Mesothelial cell of epicardium (in vitro differentiated cells): ENCODE data around the gene PHLDB3. TPM values are rescaled to one million over a fixed set of nuclear protein-coding genes. Genes with fewer than 3 reads are reported as not detected.

Source experiments
- DNase-seq, 2 experiments: peaks; one replicate each; pipeline ENCODE4 v3.0.0; 2021; ENCODE audit warnings: low spot score in 2 of 2; ENCODE audit not compliant: unreplicated experiment in 2 of 2
- H3K27ac Mint-ChIP-seq: 2 replicates; pipeline ENCODE4 v1.8.0; 2021; ENCODE audit warnings: mixed read lengths
- H3K27me3 Mint-ChIP-seq: 2 replicates; pipeline ENCODE4 v1.8.0; 2021; ENCODE audit warnings: low read depth, mixed read lengths
- H3K36me3 Mint-ChIP-seq: 2 replicates; pipeline ENCODE4 v1.8.0; 2021; ENCODE audit warnings: mixed read lengths
- H3K4me1 Mint-ChIP-seq: 2 replicates; pipeline ENCODE4 v1.8.0; 2021; ENCODE audit warnings: mixed read lengths
- H3K4me3 Mint-ChIP-seq: 2 replicates; pipeline ENCODE4 v1.8.0; 2021; ENCODE audit warnings: mild to moderate bottlenecking, moderate library complexity, mixed read lengths
- H3K9me3 Mint-ChIP-seq: 2 replicates; pipeline ENCODE4 v1.8.0; 2021; ENCODE audit warnings: mixed read lengths
- total RNA-seq: library from RNA; stranded (reverse); gene quantifications from 3 replicates; pipeline ENCODE4 v1.2.1, GENCODE V29; 2021
- TF ChIP-seq, protein P1 (sequence below): fragments of 200-600 bp; sonication (generic); IDR thresholded peaks from one replicate; pipeline ENCODE4 v1.5.0; 2021; ENCODE audit warnings: antibody characterized with exemption; ENCODE audit not compliant: unreplicated experiment

PHLDB3 gene
- total RNA-seq, 1 donor from 2014 or later: 31.4 TPM

DNA sequence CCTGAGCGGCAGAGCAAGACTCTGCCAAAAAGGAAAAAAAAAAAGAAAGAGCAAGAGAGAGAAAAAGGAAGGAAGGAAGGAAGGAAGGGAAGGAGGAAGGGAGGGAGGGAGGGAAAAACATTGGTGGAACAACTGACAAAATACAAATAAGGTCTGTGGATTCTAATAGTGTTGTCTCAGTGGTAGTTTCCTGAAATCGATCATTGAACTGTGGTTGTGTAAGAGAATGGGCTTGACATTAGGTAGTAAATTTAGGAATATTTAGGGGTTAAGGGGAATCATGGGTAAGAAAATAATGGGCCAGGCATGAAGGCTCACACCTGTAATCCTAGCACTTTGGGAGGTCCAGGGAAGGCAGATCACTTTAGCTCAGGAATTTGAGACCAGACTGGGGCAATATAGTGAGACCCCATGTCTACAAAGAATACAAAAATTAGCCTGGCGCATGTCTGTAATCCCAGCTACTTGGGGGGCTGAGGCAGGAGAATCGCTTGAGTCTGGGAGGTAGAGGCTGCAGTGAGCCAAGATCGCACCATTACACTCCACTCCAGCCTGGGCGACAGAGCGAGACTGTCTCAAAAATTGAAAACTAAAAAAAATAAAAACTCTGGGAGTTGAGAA, 14.5 kb downstream of the PHLDB3 start:
- DNase-seq: no peak
- H3K4me1 Mint-ChIP-seq: no peaks in the 10 kb centered on the region

DNA sequence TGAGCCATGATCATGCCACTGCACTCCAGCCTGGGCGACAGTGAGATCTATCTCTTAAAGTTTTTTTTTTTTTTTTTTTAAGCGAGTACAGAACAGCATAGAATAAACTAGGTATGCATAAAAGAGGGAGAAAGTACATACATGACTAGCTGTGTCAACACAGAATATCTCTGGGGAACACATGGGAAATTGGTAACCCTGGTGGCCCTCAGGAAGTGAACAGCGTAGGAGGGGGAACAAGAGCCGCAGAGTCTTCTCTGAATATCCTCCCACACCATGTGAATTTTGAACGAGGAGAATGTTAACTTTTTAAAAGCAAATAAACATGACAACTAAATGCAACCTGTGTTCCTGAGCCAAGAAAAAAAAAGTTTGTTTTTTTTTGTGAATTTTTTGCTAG, 15.2 kb downstream of the PHLDB3 start:
- peaks cover 8% of the 10 kb centered on the region for H3K36me3 Mint-ChIP-seq
- H3K4me3 Mint-ChIP-seq: no peak overlapping the region
- TF ChIP-seq, protein P1, sequence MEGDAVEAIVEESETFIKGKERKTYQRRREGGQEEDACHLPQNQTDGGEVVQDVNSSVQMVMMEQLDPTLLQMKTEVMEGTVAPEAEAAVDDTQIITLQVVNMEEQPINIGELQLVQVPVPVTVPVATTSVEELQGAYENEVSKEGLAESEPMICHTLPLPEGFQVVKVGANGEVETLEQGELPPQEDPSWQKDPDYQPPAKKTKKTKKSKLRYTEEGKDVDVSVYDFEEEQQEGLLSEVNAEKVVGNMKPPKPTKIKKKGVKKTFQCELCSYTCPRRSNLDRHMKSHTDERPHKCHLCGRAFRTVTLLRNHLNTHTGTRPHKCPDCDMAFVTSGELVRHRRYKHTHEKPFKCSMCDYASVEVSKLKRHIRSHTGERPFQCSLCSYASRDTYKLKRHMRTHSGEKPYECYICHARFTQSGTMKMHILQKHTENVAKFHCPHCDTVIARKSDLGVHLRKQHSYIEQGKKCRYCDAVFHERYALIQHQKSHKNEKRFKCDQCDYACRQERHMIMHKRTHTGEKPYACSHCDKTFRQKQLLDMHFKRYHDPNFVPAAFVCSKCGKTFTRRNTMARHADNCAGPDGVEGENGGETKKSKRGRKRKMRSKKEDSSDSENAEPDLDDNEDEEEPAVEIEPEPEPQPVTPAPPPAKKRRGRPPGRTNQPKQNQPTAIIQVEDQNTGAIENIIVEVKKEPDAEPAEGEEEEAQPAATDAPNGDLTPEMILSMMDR: no peak
- DNase-seq: no peak
- H3K27me3 Mint-ChIP-seq: no peaks in the 10 kb centered on the region
- H3K9me3 Mint-ChIP-seq: no peaks in the 10 kb centered on the region
- H3K27ac Mint-ChIP-seq: no peak overlapping the region
- H3K4me1 Mint-ChIP-seq: no peaks in the 10 kb centered on the region

More for the DNA sequence above, 14.5 kb downstream of the PHLDB3 start:
- Mint-ChIP-seq H3K27me3 (no peaks in the 10 kb centered on the region), H3K36me3 (peaks cover 11% of the 10 kb centered on the region), H3K4me3 (no peak overlapping the region), H3K27ac (no peak overlapping the region), H3K9me3 (no peaks in the 10 kb centered on the region)
- TF ChIP-seq, protein P1: no peak

GRCh38 chr19:43488179-43488578, 16.4 kb downstream of the PHLDB3 start:
- H3K4me1 Mint-ChIP-seq: no peaks in the 10 kb centered on the region
- TF ChIP-seq, protein P1: no peak
- H3K9me3 Mint-ChIP-seq: no peaks in the 10 kb centered on the region
- no peaks in the 10 kb centered on the region for H3K27me3 Mint-ChIP-seq
- H3K4me3 Mint-ChIP-seq: no peak overlapping the region
- DNase-seq: no peak
- H3K36me3 Mint-ChIP-seq: peaks cover 4% of the 10 kb centered on the region
- H3K27ac Mint-ChIP-seq: no peak overlapping the region

GRCh38 chr19:43486412-43486811, 18.1 kb downstream of the PHLDB3 start:
- no peak for DNase-seq
- TF ChIP-seq, protein P1: no peak
- H3K9me3 Mint-ChIP-seq: no peaks in the 10 kb centered on the region
- H3K27me3 Mint-ChIP-seq: no peaks in the 10 kb centered on the region
- no peak overlapping the region for H3K4me3 Mint-ChIP-seq
- no peaks in the 10 kb centered on the region for H3K4me1 Mint-ChIP-seq
- H3K27ac Mint-ChIP-seq: no peak overlapping the region
- H3K36me3 Mint-ChIP-seq: peaks cover 6% of the 10 kb centered on the region

- Mint-ChIP-seq H3K36me3 (peaks cover 6% of the 10 kb centered on the region), H3K9me3 (no peaks in the 10 kb centered on the region), H3K4me3 (no peak overlapping the region), H3K27me3 (no peaks in the 10 kb centered on the region), H3K27ac (no peak overlapping the region), H3K4me1 (no peaks in the 10 kb centered on the region)
- no peak for DNase-seq
- TF ChIP-seq, protein P1: no peak
Measured at GRCh38 chr19:43485951-43486350, 18.6 kb downstream of the PHLDB3 start.

- H3K4me3 Mint-ChIP-seq: no peak overlapping the region
- peaks cover 7% of the 10 kb centered on the region for H3K36me3 Mint-ChIP-seq
- DNase-seq: no peak
- no peaks in the 10 kb centered on the region for H3K27me3 Mint-ChIP-seq
- H3K9me3 Mint-ChIP-seq: no peaks in the 10 kb centered on the region
- no peaks in the 10 kb centered on the region for H3K4me1 Mint-ChIP-seq
- TF ChIP-seq, protein P1: no peak
- H3K27ac Mint-ChIP-seq: no peak overlapping the region
Measured at GRCh38 chr19:43483281-43483680, 21.3 kb downstream of the PHLDB3 start.
